Measurements from ENCODE around the gene BABAM2.
"Not testable (repeated sequence)": the region's sequence is repeated elsewhere in the genome, so short reads cannot be mapped to it uniquely, and the experiment has no call there.

BABAM2 gene

DNA sequence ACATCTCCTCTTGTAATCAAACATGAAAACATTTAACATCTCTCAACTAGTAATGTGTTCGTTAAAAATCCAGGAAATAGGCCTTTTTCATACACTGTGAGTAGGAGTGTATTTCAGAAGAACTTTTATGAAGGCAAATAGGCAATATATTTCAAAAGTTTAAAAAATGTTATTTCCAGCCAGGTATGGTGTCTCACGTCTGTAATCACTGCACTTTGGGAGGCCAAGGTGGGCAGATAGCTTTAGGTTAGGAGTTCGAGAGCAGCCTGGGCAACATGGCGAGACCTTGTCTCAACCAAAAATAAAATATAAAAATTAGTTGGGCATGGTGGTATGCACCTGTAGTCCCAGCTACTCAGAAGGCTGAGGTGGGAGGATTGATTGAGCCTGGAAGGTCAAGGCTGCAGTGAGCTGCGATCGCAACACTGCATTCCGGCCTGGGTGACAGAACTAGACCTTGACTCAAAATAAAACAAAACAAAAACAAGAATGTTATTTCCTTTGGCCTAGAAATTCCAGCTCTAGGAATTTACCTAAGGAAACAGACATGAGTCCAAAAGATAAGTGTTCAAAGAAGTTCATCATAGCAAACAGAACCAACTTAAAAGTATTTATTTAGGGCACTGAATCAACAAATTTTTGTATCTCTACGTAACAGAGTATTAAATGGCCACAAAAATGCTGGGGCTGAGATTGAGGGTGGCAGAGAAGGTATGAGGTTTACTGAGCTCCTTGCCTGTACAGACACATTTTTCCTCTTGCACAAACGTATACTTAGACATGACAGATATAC is 15.2 kb upstream of the BABAM2 start:
- in situ Hi-C loops (cut with HindIII; ENCODE audit: low sequenced_read_pairs) = no loop called here

DNA sequence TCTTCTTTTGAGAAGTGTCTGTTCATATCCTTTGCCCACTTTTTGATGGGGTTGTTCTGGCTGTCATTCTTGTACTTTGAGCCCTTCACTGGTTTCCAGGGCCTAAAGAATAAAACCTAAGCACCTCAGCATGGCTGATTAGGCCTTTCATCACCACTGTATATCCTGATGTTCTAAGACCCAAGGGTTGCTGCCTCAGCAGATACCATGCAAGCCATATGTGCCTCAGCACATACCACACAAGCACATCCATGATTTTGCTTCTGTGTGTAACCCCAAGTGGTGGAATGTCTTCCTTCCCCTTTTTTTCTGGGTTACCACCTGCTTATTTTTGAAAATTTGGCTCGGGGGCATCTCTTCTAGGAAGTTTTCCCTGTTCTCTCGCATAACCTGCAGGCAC is 11.7 kb upstream of the BABAM2 start:
- in situ Hi-C loops (cut with HindIII; ENCODE audit: low sequenced_read_pairs) = no loop called here

GRCh38 chr2:27881815-27882583 is 8.5 kb upstream of the BABAM2 start:
- in situ Hi-C loops (cut with HindIII; ENCODE audit: low sequenced_read_pairs) = not testable (repeated sequence)

DNA sequence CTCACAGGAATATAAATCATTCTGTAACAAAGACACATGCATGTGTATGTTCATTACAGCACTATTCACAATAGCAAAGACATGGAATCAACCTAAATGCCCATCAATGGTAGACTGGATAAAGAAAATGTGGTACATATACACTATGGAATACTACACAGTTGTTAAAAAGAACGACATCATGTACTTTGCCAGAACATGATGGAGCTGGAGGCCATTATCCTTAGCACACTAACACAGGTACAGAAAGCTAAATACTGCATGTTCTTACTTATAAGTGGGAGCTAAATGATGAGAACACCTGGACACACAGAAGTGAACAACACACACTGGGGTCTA is 8.0 kb upstream of the BABAM2 start:
- in situ Hi-C loops (cut with HindIII; ENCODE audit: low sequenced_read_pairs) = not testable (repeated sequence)

DNA sequence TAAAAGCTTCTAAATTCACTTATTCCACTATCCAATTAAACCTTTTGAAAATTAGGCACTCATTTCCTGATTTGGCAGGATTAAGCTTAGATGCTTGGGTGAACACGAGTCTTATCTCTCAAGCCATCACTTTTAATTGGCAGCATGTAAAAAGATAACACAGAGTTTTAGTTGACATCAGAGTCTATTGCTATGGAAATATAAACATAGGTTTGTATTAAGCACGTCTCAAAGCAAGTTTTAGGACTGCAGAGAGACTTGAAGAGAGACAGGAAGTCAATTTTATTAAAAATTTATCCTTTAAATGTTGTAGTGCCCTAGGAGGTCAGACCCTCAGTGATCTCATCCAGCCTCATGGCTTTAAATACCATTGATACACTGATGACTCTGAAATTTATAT is 5.9 kb upstream of the BABAM2 start:
- in situ Hi-C loops (cut with HindIII; ENCODE audit: low sequenced_read_pairs) = no loop called here

GRCh38 chr2:27885234-27885633 is 5.3 kb upstream of the BABAM2 start:
- in situ Hi-C loops (cut with HindIII; ENCODE audit: low sequenced_read_pairs) = no loop called here

DNA sequence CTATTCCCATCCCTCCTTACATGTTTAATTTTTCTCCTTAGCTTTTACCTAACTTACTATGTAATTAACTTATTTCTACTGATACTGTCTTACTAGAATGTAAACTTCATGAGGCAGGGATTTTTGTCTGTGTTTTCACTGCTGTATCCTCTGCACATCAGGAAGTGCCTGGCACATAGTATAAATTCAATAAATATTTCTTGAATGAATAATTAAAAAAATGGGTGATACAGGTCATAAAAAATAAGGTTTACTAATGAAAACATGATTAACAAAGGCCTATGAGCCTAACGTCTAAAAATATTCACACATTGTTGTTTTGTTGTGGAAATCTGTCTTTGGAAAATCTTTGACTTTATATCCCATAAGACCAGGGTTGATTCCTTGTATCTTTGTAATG is 4.9 kb upstream of the BABAM2 start:
- in situ Hi-C loops (cut with HindIII; ENCODE audit: low sequenced_read_pairs) = no loop called here

- in situ Hi-C loops (cut with HindIII; ENCODE audit: low sequenced_read_pairs) = no loop called here
These were observed 4.2 kb upstream of the BABAM2 start for GRCh38 chr2:27886322-27886721.

DNA sequence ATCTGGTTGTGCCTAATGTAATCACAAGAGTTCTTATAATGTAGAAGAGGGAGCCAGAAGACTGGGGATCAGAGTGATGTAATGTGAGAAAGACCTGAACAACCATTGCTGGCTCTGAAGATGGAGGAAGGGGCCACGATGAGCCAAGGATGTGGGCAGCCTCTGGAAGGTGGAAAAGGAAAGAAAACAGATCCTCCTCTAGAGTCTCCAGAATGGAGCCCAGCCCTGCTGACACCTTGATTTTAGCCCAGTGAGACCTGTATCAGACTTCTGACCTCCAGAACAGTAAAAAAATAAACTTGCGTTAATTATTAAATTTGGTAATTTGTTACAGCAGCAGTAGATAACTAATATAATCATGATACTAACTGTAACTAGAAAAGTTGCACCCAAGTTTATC is 3.4 kb upstream of the BABAM2 start:
- in situ Hi-C loops (cut with HindIII; ENCODE audit: low sequenced_read_pairs) = no loop called here

- in situ Hi-C loops (cut with HindIII; ENCODE audit: low sequenced_read_pairs) = no loop called here
These were observed 2.7 kb upstream of the BABAM2 start for GRCh38 chr2:27887830-27888229.

GRCh38 chr2:27888790-27889189 is 1.7 kb upstream of the BABAM2 start:
- in situ Hi-C loops (cut with HindIII; ENCODE audit: low sequenced_read_pairs) = no loop called here

DNA sequence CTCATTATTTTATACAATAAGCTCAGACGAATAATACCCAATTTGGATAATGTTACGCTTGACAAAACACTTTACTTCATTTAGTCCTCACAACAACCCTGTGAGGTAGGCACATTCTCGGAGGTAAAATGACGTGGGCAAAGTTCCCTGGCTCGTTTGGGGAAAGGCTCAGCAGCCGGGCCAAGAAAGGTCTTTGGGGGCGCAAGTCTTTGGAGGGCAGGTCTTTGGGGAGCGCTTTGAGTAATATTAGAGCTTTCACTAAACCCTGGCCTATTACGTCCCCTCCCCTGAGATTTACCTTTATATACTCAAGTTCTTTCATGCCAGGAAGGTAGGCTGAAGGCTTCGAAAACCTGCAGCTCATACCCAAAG is 769 bp upstream of the BABAM2 start:
- in situ Hi-C loops (cut with HindIII; ENCODE audit: low sequenced_read_pairs) = no loop called here

DNA sequence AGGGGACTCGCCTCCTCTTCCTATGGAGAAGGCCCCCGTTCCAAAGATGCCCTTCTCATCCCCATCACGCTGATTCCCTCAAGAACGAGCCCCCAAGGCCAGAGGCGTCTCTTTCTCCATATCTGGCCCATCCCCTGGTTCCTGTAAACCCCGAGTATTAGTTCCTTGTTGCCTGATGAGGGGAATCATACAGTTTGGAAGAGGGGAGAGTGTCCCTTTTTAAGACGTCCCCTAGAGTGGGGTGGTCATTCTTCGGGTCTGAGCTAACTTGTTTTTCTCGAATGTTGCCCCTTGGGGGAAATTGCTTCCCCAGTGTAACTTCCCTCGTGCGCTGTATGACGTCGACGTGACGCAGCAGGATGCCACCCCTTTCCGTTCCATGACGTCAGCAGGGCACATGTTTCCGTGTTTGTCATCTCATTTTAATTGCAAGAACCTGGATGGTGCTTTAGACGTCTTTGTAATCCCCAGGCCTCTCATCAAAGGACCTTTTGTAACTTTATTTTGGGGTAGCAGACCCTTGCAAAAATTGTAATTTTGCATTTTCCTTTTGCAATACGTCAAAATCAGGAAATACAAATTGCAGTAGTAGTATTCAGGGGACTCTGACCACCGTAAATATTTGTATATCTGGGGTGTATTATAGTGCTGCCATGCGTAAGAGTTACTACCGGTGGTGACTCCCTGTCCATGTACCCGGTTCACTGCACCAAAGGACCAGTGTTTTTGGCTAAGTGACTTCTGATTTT is 569 bp downstream of the BABAM2 start:
- in situ Hi-C loops (cut with HindIII; ENCODE audit: low sequenced_read_pairs) = no loop called here

GRCh38 chr2:27891673-27892105 is 1.2 kb downstream of the BABAM2 start:
- in situ Hi-C loops (cut with HindIII; ENCODE audit: low sequenced_read_pairs) = no loop called here

GRCh38 chr2:27893006-27893405 is 2.5 kb downstream of the BABAM2 start:
- in situ Hi-C loops (cut with HindIII; ENCODE audit: low sequenced_read_pairs) = no loop called here

GRCh38 chr2:27897717-27898116 is 7.2 kb downstream of the BABAM2 start:
- in situ Hi-C loops (cut with HindIII; ENCODE audit: low sequenced_read_pairs) = no loop called here

DNA sequence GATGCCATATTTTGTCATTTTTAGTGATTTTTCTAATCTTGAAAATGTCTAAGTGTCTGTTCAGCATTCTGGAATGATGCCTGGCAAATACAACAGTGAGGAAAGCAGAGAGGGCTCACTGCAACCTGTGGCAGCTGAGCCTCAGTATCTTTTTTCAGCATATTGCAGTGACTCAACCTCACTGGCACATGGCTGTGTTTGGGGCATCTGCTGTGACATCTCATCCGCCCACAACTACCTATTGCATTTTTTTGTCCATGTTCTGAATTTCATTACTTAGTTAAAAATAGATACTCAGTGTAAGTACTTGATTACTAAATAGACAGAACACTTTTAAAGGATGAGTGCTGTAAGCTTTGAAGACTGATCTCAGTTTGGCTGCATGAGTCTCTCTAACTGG is 10.7 kb downstream of the BABAM2 start:
- in situ Hi-C loops (cut with HindIII; ENCODE audit: low sequenced_read_pairs) = no loop called here

GRCh38 chr2:27902098-27902497 is 11.6 kb downstream of the BABAM2 start:
- in situ Hi-C loops (cut with HindIII; ENCODE audit: low sequenced_read_pairs) = no loop called here

DNA sequence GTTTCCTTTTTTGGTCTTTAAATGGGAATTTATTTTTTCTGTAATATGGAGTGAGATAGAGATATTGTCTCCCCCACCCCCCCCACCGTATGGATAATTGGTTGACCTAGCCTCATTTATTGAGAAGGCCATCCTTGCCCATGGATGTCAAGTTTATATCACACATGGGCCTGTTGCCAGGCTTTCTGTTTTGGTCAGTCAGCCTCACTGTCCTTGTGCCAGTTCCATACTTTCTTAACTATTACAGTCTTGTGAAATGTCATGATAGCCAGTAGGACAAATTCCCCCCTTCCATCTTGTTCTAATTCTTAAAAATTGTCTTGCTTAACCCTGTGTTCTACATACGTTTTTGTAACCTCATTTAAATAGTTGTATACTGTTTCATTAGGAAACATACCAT is 12.5 kb downstream of the BABAM2 start:
- in situ Hi-C loops (cut with HindIII; ENCODE audit: low sequenced_read_pairs) = no loop called here

- in situ Hi-C loops (cut with HindIII; ENCODE audit: low sequenced_read_pairs) = no loop called here
These were observed 13.3 kb downstream of the BABAM2 start for GRCh38 chr2:27903649-27904404.

DNA sequence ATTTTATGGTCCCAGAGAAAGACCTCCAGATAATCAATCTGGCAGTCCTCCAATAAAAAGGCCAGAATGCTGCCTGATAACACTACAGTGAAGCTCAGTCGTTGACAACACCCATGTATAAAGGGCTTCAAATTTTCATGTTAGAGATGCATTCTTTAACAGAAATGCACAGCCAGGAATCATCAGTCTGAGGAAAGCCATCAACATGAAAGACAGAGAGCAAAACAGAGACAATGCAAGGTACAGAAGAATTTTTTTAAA is 13.8 kb downstream of the BABAM2 start:
- in situ Hi-C loops (cut with HindIII; ENCODE audit: low sequenced_read_pairs) = no loop called here
